GM12878 (cell line): ENCODE results near the gene FAAP100. TPM values are rescaled to one million over a fixed set of nuclear protein-coding genes. Genes with fewer than 3 reads are reported as not detected.

Source experiments
- ATAC-seq: fragments of 200-7000 bp; cut with Tn5 transposase; 3 replicates; pipeline ENCODE4 v1.9.1; 2020; ENCODE audit warnings: mild to moderate bottlenecking, moderate library complexity
- BruUV-seq: library from RNA; stranded (reverse); fragments of 400-500 nt; replicated peaks from 2 replicates; lab custom pipeline; 2021; lab: Mats Ljungman, UMichigan
- CTCF ChIA-PET: fragments of 300-600 bp; sonication (Branson Sonifier 250); formaldehyde crosslinking; extraction: SDS; loops from one replicate; lab custom pipeline; 2021; ENCODE audit warnings: inconsistent platforms; lab: Yijun Ruan, JAX
- POLR2A ChIA-PET: fragments of 350-600 bp; formaldehyde crosslinking; extraction: SDS; loops from one replicate; lab custom pipeline; 2021; ENCODE audit warnings: inconsistent platforms; lab: Charles Lee
- RAD21 ChIA-PET: fragments of 300-600 bp; sonication (Branson Sonifier 250); formaldehyde crosslinking; loops from one replicate; lab custom pipeline; 2023; ENCODE audit warnings: antibody characterized with exemption; ENCODE audit not compliant: unreplicated experiment; lab: Charles Lee
- SMC1A ChIA-PET: fragments of 300-600 bp; sonication (Branson Sonifier 250); formaldehyde crosslinking; loops from one replicate; lab custom pipeline; 2023; ENCODE audit not compliant: unreplicated experiment, uncharacterized antibody; lab: Charles Lee
- DNase-seq: peaks from one replicate; pipeline ENCODE4 v3.0.0-alpha.2; 2011; ENCODE audit warnings: low read depth, low spot score
- FAIRE-seq: peaks from 3 replicates; lab custom pipeline; 2011; peaks lifted over from hg19 to GRCh38; lab: Jason Lieb, UNC
- H2AFZ ChIP-seq: 2 replicates; pipeline ENCODE4 v1.6.0; 2011; ENCODE audit warnings: low read depth, low read length, control low read depth; ENCODE audit not compliant: control insufficient read depth
- H3K27ac ChIP-seq: 2 replicates; pipeline ENCODE4 v1.5.1; 2011; ENCODE audit warnings: control low read depth; ENCODE audit not compliant: control insufficient read depth, insufficient read depth
- H3K27me3 ChIP-seq, 2 experiments: replicated peaks in 1 of 2; 2 replicates each; pipeline versions ENCODE4 v1.6.0 to v1.6.1; 2011; ENCODE audit warnings: low read length in 1 of 2; ENCODE audit not compliant: control insufficient read depth in 2 of 2, insufficient read depth in 2 of 2
- H3K36me3 ChIP-seq, 2 experiments: 2 replicates each; pipeline ENCODE4 v1.5.1; 2011; ENCODE audit warnings: low read length in 1 of 2; ENCODE audit not compliant: control insufficient read depth in 2 of 2, insufficient read depth in 2 of 2
- H3K4me1 ChIP-seq: 2 replicates; pipeline ENCODE4 v1.6.1; 2011; ENCODE audit warnings: mild to moderate bottlenecking, low read length, moderate library complexity, mixed read lengths; ENCODE audit not compliant: control insufficient read depth, insufficient read depth
- H3K4me2 ChIP-seq: 2 replicates; pipeline ENCODE4 v1.6.0; 2011; ENCODE audit warnings: control low read depth; ENCODE audit not compliant: control insufficient read depth, insufficient read depth
- H3K4me3 ChIP-seq: fragments of 200-600 bp; sonication (generic); 2 replicates; pipeline ENCODE4 v1.5.1; 2016
- H3K79me2 ChIP-seq: 2 replicates; pipeline ENCODE4 v1.6.0; 2011; ENCODE audit warnings: low read length; ENCODE audit not compliant: control insufficient read depth, insufficient read depth
- H3K9ac ChIP-seq: 2 replicates; pipeline ENCODE4 v1.8.0; 2011; ENCODE audit warnings: low read length, control low read depth, mixed read lengths; ENCODE audit not compliant: control insufficient read depth, insufficient read depth
- H3K9me3 ChIP-seq: replicated peaks from 3 replicates; pipeline ENCODE4 v1.5.1; 2011; ENCODE audit warnings: mild to moderate bottlenecking, low read length; ENCODE audit not compliant: control insufficient read depth, insufficient read depth
- H4K20me1 ChIP-seq: 2 replicates; pipeline ENCODE4 v1.6.0; 2011; ENCODE audit not compliant: control insufficient read depth, insufficient read depth
- BCL11A ChIP-seq: IDR thresholded peaks from 2 replicates; pipeline ENCODE4 v1.6.1; 2011; ENCODE audit warnings: low read depth, low read length
- BHLHE40 ChIP-seq, 2 experiments: fragments of 450-650 bp in 1 of 2; IDR thresholded peaks; 2 replicates each; pipeline ENCODE4 v1.6.1; 2011 to 2017; ENCODE audit warnings: low read depth in 2 of 2, borderline replicate concordance in 1 of 2, improper control_type of control experiment in 1 of 2, low read length in 1 of 2, mild to moderate bottlenecking in 1 of 2
- BMI1 ChIP-seq: fragments of 450-650 bp; IDR thresholded peaks from 2 replicates; pipeline ENCODE4 v1.6.1; 2016; ENCODE audit warnings: mild to moderate bottlenecking, moderate library complexity, borderline replicate concordance
- BRCA1 ChIP-seq: IDR thresholded peaks from 2 replicates; pipeline ENCODE4 v1.6.1; 2011; ENCODE audit warnings: low read depth, low read length, improper control_type of control experiment
- CBFB ChIP-seq: IDR thresholded peaks from 2 replicates; pipeline ENCODE4 v1.6.1; 2016; ENCODE audit warnings: antibody characterized with exemption, low read depth
- CBX3 ChIP-seq: fragments of 200-600 bp; sonication (generic); IDR thresholded peaks from 2 replicates; pipeline ENCODE4 v1.6.1; 2016; ENCODE audit warnings: low read depth, borderline replicate concordance
- CBX5 ChIP-seq: sonication (generic); IDR thresholded peaks from 2 replicates; pipeline ENCODE4 v1.6.1; 2016; ENCODE audit warnings: low read depth, moderate library complexity, mild to moderate bottlenecking, inconsistent platforms
- EP300 ChIP-seq, 2 experiments: fragments of 150-350 bp in 1 of 2; IDR thresholded peaks; 2 replicates each; pipeline ENCODE4 v1.6.1; 2011 to 2012; ENCODE audit warnings: low read depth in 2 of 2, low read length in 2 of 2, borderline replicate concordance in 1 of 2, improper control_type of control experiment in 1 of 2, inconsistent platforms in 1 of 2; ENCODE audit not compliant: control insufficient read depth in 1 of 2
- FOS ChIP-seq: IDR thresholded peaks from 3 replicates; pipeline ENCODE4 v1.6.1; 2011; ENCODE audit warnings: borderline replicate concordance; ENCODE audit not compliant: insufficient read length; ENCODE audit errors: extremely low read depth
- MEF2B ChIP-seq: fragments of 450-650 bp; IDR thresholded peaks from 2 replicates; pipeline ENCODE4 v1.6.1; 2018; ENCODE audit warnings: mild to moderate bottlenecking, moderate library complexity; ENCODE audit not compliant: partially characterized antibody, poor library complexity, severe bottlenecking
- NFXL1 ChIP-seq: fragments of 450-650 bp; IDR thresholded peaks from 2 replicates; pipeline ENCODE4 v1.6.1; 2017; ENCODE audit warnings: antibody characterized with exemption, mild to moderate bottlenecking, borderline replicate concordance
- SMAD5 ChIP-seq: IDR thresholded peaks from 2 replicates; pipeline ENCODE4 v1.6.1; 2016; ENCODE audit warnings: antibody characterized with exemption, low read depth
- SMC3 ChIP-seq: IDR thresholded peaks from 2 replicates; pipeline ENCODE4 v1.6.1; 2011; ENCODE audit warnings: low read length, improper control_type of control experiment, borderline replicate concordance
- STAT1 ChIP-seq: fragments of 450-650 bp; conservative IDR thresholded peaks from 2 replicates; pipeline ENCODE4 v1.6.1; 2014; ENCODE audit warnings: antibody characterized with exemption, mild to moderate bottlenecking
- TAF1 ChIP-seq: IDR thresholded peaks from 2 replicates; pipeline ENCODE4 v1.6.1; 2011; ENCODE audit warnings: mild to moderate bottlenecking, low read depth, low read length, borderline replicate concordance
- ZBTB11 ChIP-seq: fragments of 450-650 bp; formaldehyde crosslinking; IDR thresholded peaks from 2 replicates; pipeline ENCODE4 v1.5.0; 2022; ENCODE audit warnings: mild to moderate bottlenecking, missing genetic modification characterization
- ZNF622 ChIP-seq: fragments of 450-650 bp; IDR thresholded peaks from 2 replicates; pipeline ENCODE4 v1.6.1; 2017; ENCODE audit warnings: mild to moderate bottlenecking, inconsistent platforms
- WGBS: methylation state at CpG from one replicate; pipeline ENCODE4 v1.1.6; 2016; ENCODE audit warnings: low lambda C conversion rate; ENCODE audit not compliant: insufficient replicate concordance, insufficient coverage; ENCODE audit errors: missing lambda C conversion rate; 5-methylcytosine and 5-hydroxymethylcytosine counted together
- in situ Hi-C: fragments of 300-500 bp; cut with MboI; formaldehyde crosslinking; loops from 9 replicates; pipeline ENCODE4 v1.14.3; 2018; ENCODE audit warnings: mixed read lengths
- intact Hi-C: fragments of 100-400 bp; cut with micrococcal nuclease; formaldehyde crosslinking; loops from one replicate; pipeline ENCODE4 v1.14.2; 2022; ENCODE audit not compliant: unreplicated experiment
- polyA plus RNA-seq, 11 experiments: library from polyadenylated mRNA; depleted of rRNA in 4 of 11; unstranded in 6 of 11; stranded (reverse) in 5 of 11; fragments of >200 nt; fragmentation: Nextera tagmentation in 4 of 11; fragmentation: Illumina TruSeq in 1 of 11; extraction: Ambion mirVana in 4 of 11; extraction: Trizol in 1 of 11; gene quantifications; 1 replicate in 1 of 11; 2 replicates in 10 of 11; pipeline versions ENCODE4 v1.2.1 to v1.2.3, GENCODE V29; 2011 to 2016; ENCODE audit warnings: inconsistent platforms in 2 of 11, missing spikeins in 2 of 11, low read depth in 1 of 11
- total RNA-seq, 4 experiments: library from RNA; depleted of rRNA in 3 of 4; stranded (reverse); fragments of >200 nt in 3 of 4; fragmentation: Illumina TruSeq in 1 of 4; extraction: Trizol in 1 of 4; gene quantifications; 2 replicates each; pipeline versions ENCODE4 v1.2.1 to v1.2.3, GENCODE V29; 2013 to 2021
- TF ChIP-seq, protein P1 (sequence below): IDR thresholded peaks from 2 replicates; pipeline ENCODE4 v1.6.1; 2011; ENCODE audit warnings: low read depth, low read length, improper control_type of control experiment, borderline replicate concordance

Gene FAAP100
- total and polyA plus RNA-seq, 10 of the 15 experiments (the other 5 are each of a cell fraction or from before 2014, with no cell fraction given), result 0.11 to 46.2 (median 17.1) TPM

DNA sequence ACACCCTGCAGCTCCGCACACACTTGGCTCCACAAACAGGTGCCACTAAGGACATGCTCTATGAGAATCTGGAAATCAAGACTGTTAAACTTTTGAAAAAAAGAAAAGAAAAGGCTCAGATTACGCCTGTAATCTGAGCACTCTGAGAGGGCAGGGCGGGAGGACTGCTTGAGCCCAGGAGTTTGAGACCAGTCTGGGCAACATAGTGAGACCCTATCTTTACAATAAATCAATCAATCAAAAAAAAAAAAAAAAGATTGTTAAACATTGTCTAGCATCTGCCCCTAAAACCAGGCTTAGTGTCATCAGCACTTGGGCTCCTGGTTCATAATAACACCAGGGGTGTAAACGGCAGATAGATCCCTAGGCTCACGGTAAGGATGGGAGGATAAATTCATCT lies 37.5 kb upstream of the FAAP100 start:
- CTCF ChIA-PET, result no interaction called here
- H4K20me1 ChIP-seq, result peaks cover 3% of the 10 kb centered on the region; the same call in 1 of the 2 replicates
- TF ChIP-seq BMI1, result no peak
- no peak for TF ChIP-seq CBX3
- TF ChIP-seq, protein P1, sequence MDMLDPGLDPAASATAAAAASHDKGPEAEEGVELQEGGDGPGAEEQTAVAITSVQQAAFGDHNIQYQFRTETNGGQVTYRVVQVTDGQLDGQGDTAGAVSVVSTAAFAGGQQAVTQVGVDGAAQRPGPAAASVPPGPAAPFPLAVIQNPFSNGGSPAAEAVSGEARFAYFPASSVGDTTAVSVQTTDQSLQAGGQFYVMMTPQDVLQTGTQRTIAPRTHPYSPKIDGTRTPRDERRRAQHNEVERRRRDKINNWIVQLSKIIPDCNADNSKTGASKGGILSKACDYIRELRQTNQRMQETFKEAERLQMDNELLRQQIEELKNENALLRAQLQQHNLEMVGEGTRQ, result no peak
- no peak for TF ChIP-seq FOS
- TF ChIP-seq ZNF622, result no peak
- TF ChIP-seq BHLHE40 (IDR thresholded peaks at IDR 0.05; ENCODE audit: borderline replicate concordance in 1 of 2, low read depth in 2 of 2, low read length in 1 of 2), result no peak
- TF ChIP-seq ZBTB11, result no peak
- no peak for TF ChIP-seq SMAD5
- no peak for TF ChIP-seq STAT1
- TF ChIP-seq BCL11A, result no peak
- no peak for TF ChIP-seq NFXL1
- TF ChIP-seq CBX5, result no peak
- TF ChIP-seq SMC3, result no peak
- TF ChIP-seq CBFB, result no peak
- TF ChIP-seq MEF2B, result no peak
- no peak for TF ChIP-seq BRCA1
- TF ChIP-seq TAF1, result no peak
- TF ChIP-seq EP300 (IDR thresholded peaks at IDR 0.05; ENCODE audit: borderline replicate concordance in 1 of 2, control insufficient read depth in 1 of 2, low read depth in 2 of 2, low read length in 2 of 2), result no peak
- H3K27me3 ChIP-seq, result no peaks in the 10 kb centered on the region
- H2AFZ ChIP-seq, result no peak overlapping the region
- 98% methylated on average over 5 of the region's 5 CpGs for WGBS
- DNase-seq, result no peak
- RAD21 ChIA-PET, result no interaction called here
- no peaks in the 10 kb centered on the region for H3K4me1 ChIP-seq
- POLR2A ChIA-PET, result no interaction called here
- no peak for ATAC-seq
- no peaks in the 10 kb centered on the region for H3K79me2 ChIP-seq
- BruUV-seq, result no TSS peak
- H3K9ac ChIP-seq, result no peak overlapping the region
- no peak overlapping the region for H3K4me3 ChIP-seq
- no peak overlapping the region for H3K27ac ChIP-seq
- SMC1A ChIA-PET, result no interaction called here
- FAIRE-seq, result no peak
- no peaks in the 10 kb centered on the region for H3K9me3 ChIP-seq
- no peak overlapping the region for H3K4me2 ChIP-seq
- H3K36me3 ChIP-seq, result peaks cover 25 to 34% of the 10 kb centered on the region in 2 experiments
- intact Hi-C loops, result no loop called here
- in situ Hi-C loops, result no loop called here
